H7 (cell line): Measurements from ENCODE around the gene PRUNE2. TPM values are rescaled to one million over a fixed set of nuclear protein-coding genes. Genes with fewer than 3 reads are reported as not detected.
A peak's percentile ranks its signal among the peaks of the same experiment; 100 is the strongest.
"Not testable (repeated sequence)": the region's sequence is repeated elsewhere in the genome, so short reads cannot be mapped to it uniquely, and the experiment has no call there.

Source experiments
- DNase-seq: peaks from one replicate; pipeline ENCODE4 v3.0.0; 2012
- H3K27me3 ChIP-seq: 2 replicates; pipeline ENCODE4 v1.6.0; 2011; ENCODE audit warnings: mild to moderate bottlenecking, low read length; ENCODE audit not compliant: control insufficient read depth, insufficient read depth
- H3K36me3 ChIP-seq: replicated peaks from 2 replicates; pipeline ENCODE4 v1.5.1; 2011; ENCODE audit warnings: low read length; ENCODE audit not compliant: control insufficient read depth, insufficient read depth
- H3K4me3 ChIP-seq: 2 replicates; pipeline ENCODE4 v1.5.1; 2011; ENCODE audit warnings: low read depth, mild to moderate bottlenecking, control low read depth, low read length, moderate library complexity; ENCODE audit not compliant: insufficient read depth
- total RNA-seq: library from RNA; depleted of rRNA; stranded (reverse); fragments of >200 nt; shearing (Covaris generic); gene quantifications from 2 replicates; pipeline ENCODE4 v1.2.3, GENCODE V29; 2014

Gene PRUNE2
- total RNA-seq, 1 experiment from 2014 or later: 1.7 TPM

DNA sequence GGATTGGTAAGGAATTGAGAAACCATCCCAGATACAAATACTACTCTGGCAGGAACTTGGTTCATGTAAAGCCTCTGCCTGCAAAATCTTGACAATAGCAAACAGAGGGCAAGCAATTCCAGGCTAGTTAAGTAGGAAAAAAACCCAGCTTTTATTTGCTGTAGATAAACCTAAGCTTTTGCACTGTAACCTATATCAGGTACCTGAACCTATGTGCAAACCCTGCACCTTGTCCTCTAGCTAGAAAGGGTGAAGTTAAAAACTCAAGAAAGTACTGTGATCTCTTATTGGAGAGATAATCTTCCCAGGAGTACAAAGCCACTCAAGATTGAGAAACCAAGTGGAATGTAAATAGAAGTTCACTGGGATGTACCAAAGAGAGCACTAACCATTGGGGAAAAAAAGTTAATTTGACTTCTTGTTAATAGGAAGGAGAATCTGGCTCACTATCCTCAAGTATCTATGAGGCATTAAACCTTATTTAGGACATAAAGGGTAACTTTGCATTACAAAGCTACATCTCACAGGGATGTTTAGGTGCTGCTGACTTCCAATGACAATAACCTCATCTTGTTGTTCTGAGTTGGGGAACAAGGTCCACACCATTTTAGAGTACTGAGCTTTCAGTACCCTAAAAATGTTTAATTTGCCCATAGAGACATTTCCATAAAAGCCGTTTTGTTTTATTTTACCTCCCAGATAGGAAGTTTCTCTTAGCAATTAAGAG lies 215.5 kb downstream of the PRUNE2 start:
- Histone ChIP-seq H3K4me3 (no peak overlapping the region), H3K27me3 (peaks cover 16% of the 10 kb centered on the region), H3K36me3 (no peaks in the 10 kb centered on the region)
- DNase-seq: no peak

- Histone ChIP-seq H3K36me3 (no peaks in the 10 kb centered on the region), H3K4me3 (no peak overlapping the region), H3K27me3 (peaks cover 16% of the 10 kb centered on the region)
- no peak for DNase-seq
These were observed 217.3 kb downstream of the PRUNE2 start for GRCh38 chr9:76688471-76689238.

- Histone ChIP-seq H3K36me3 (no peaks in the 10 kb centered on the region), H3K4me3 (no peak overlapping the region), H3K27me3 (peaks cover 16% of the 10 kb centered on the region)
- DNase-seq: no peak
These were observed 218.0 kb downstream of the PRUNE2 start for GRCh38 chr9:76687861-76688391.

- H3K27me3 ChIP-seq: peaks cover 14% of the 10 kb centered on the region
- H3K36me3 ChIP-seq: no peaks in the 10 kb centered on the region
- DNase-seq: no peak
- H3K4me3 ChIP-seq: no peak overlapping the region
These were observed 219.2 kb downstream of the PRUNE2 start for GRCh38 chr9:76686756-76687155.

GRCh38 chr9:76684213-76684612 lies 221.7 kb downstream of the PRUNE2 start:
- Histone ChIP-seq H3K27me3 (peaks cover 1% of the 10 kb centered on the region), H3K4me3 (no peak overlapping the region), H3K36me3 (no peaks in the 10 kb centered on the region)
- DNase-seq: peak; percentile 33

DNA sequence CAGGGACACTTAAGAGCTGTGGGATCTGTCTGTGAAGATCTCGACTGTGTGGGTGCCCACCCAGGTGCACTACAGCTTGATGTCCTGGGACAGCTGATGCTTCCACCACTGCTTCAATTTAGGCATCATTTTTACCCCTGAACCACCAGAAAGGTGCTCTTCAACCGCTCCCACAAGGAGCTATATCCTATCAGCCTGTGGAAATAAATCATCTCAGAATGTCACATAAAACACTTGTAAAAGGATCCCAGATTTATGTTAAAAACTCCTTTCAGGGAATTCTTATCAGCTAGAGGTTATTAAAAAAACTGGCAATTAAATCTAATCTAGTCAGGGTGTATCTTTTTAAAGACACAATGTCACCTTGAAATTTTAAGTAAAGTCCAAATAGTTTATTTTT lies 224.4 kb downstream of the PRUNE2 start:
- DNase-seq: no peak
- H3K4me3 ChIP-seq: no peak overlapping the region
- no peaks in the 10 kb centered on the region for H3K36me3 ChIP-seq
- no peaks in the 10 kb centered on the region; the same call in 1 of the 2 replicates for H3K27me3 ChIP-seq

DNA sequence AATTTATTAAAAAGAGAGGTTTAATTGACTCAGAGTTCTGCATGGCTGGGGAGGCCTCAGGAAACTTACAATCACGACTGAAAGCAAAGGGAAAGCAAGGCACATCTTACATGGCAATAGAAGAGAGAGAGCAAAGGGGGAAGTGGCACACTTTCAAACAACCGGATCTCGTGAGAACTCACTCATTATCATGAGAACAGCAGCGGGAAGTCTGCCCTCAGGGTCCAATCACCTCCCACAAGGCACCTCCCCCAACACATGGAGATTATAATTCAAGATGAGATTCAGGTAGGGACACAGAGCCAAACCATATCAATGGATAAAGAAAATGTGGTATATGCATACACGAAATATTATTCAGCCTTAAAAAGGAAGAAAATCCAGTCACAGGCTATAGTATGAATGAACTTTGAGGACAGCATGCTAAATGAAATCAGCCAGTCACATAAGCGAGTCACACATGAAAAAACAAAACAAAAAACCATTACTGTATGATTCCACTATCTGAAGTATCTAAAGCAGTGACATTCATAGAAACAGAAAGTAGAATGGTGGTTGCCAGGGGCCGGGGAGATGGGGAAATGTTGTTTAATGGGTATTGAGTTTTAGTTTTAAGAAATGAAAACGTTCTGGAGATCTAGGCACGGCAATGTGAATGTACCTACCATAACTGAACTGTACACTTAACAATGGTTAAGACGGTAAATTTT lies 225.0 kb downstream of the PRUNE2 start:
- no peak overlapping the region for H3K4me3 ChIP-seq
- H3K27me3 ChIP-seq: no peaks in the 10 kb centered on the region; the same call in 1 of the 2 replicates
- no peaks in the 10 kb centered on the region for H3K36me3 ChIP-seq
- DNase-seq: no peak

- no peaks in the 10 kb centered on the region for H3K27me3 ChIP-seq
- DNase-seq: no peak
- no peak overlapping the region for H3K4me3 ChIP-seq
- no peaks in the 10 kb centered on the region for H3K36me3 ChIP-seq
These were observed 228.3 kb downstream of the PRUNE2 start for GRCh38 chr9:76677481-76678055.

GRCh38 chr9:76676857-76677256 lies 229.1 kb downstream of the PRUNE2 start:
- H3K36me3 ChIP-seq: no peaks in the 10 kb centered on the region
- H3K4me3 ChIP-seq: no peak overlapping the region
- no peaks in the 10 kb centered on the region for H3K27me3 ChIP-seq
- DNase-seq: no peak

- Histone ChIP-seq H3K36me3 (no peaks in the 10 kb centered on the region), H3K27me3 (no peaks in the 10 kb centered on the region), H3K4me3 (no peak overlapping the region)
- no peak for DNase-seq
These were observed 238.4 kb downstream of the PRUNE2 start for GRCh38 chr9:76667521-76667957.

DNA sequence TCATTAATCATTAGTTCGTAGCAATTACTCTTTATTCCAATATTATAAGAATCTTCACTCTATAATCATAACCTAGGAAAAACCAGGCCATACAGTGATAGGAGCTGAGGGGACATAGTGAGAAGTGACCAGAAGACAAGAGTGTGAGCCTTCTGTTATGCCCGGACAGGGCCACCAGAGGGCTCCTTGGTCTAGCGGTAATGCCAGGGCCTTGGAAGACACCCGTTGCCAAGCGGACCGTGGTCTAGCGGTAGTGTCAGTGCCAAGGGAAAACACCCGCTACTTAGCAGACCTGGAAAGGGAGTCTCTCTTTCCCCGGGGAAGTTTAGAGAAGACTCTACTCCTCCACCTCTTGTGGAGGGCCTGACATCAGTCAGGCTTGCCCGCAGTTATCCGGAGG lies 239.9 kb downstream of the PRUNE2 start:
- not testable (repeated sequence) for H3K27me3 ChIP-seq, H3K4me3 ChIP-seq, DNase-seq, H3K36me3 ChIP-seq

DNA sequence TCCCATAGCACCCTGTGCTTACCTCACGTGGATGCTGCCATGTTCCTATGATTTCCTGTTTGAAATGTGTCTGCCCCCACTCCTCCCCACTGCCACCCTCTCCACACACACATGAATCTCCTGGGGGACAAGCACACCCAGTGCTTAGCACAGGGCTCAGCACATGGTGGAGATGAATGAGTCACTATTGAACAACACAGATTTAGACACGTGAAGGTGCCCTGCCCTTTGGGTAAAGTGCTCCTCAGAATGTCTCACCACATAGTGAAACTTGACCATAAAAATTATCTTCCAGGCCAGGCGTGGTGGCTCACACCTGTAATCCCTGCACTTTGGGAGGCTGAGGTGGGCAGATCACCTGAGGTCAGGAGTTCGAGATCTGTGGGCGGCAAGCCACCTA lies 240.5 kb downstream of the PRUNE2 start:
- Histone ChIP-seq H3K4me3 (no peak overlapping the region), H3K36me3 (no peaks in the 10 kb centered on the region), H3K27me3 (no peaks in the 10 kb centered on the region)
- DNase-seq: no peak

DNA sequence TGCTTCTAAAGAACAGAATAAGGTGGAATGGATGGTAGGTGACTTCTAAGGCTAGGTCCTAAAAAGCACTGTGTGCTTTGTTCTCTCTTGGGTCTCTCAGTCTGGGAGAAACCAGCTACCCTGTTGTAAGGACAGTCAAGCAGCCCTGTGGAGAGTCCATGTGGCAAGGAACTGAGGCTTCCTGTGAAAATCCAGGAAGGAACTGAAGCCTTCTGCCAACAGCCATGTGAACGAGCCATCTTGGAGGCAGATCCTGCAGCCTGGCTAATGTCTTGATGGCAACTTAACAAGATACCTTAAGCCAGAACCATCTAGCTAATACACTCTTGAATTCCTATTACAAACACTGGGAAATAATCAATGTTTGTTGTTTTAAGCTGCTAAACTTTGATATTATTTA lies 241.8 kb downstream of the PRUNE2 start:
- H3K36me3 ChIP-seq: no peaks in the 10 kb centered on the region
- H3K27me3 ChIP-seq: no peaks in the 10 kb centered on the region
- no peak overlapping the region for H3K4me3 ChIP-seq
- no peak for DNase-seq

GRCh38 chr9:76662476-76663281 lies 243.2 kb downstream of the PRUNE2 start:
- Histone ChIP-seq H3K36me3 (no peaks in the 10 kb centered on the region), H3K4me3 (no peak overlapping the region)
- no peak for DNase-seq

More at GRCh38 chr9:76662476-76663281, 243.2 kb downstream of the PRUNE2 start:
- no peaks in the 10 kb centered on the region for H3K27me3 ChIP-seq
